Karpas-422 (cell line): ENCODE results near the gene FBXO2. TPM values are rescaled to one million over a fixed set of nuclear protein-coding genes. Genes with fewer than 3 reads are reported as not detected.

Experiments used
- DNase-seq: peaks from one replicate; pipeline ENCODE4 v3.0.0-alpha.2; 2015
- H2AFZ ChIP-seq: fragments of 200-600 bp; sonication (generic); 2 replicates; pipeline ENCODE4 v1.6.1; 2014; ENCODE audit warnings: antibody characterized with exemption, low read length, mixed read lengths
- H3K27ac ChIP-seq: fragments of 200-600 bp; sonication (generic); 2 replicates; pipeline ENCODE4 v1.5.1; 2014; ENCODE audit warnings: mild to moderate bottlenecking, low read length, moderate library complexity
- H3K27me3 ChIP-seq: fragments of 200-600 bp; sonication (generic); 2 replicates; pipeline ENCODE4 v1.6.1; 2014; ENCODE audit warnings: low read length, mixed read lengths
- H3K36me3 ChIP-seq: fragments of 200-600 bp; sonication (generic); 2 replicates; pipeline ENCODE4 v1.6.1; 2014; ENCODE audit warnings: low read length, mixed read lengths; ENCODE audit not compliant: insufficient read depth
- H3K4me1 ChIP-seq: fragments of 200-600 bp; sonication (generic); 2 replicates; pipeline ENCODE4 v1.6.1; 2014; ENCODE audit warnings: mild to moderate bottlenecking, low read length, mixed read lengths
- H3K4me2 ChIP-seq: fragments of 200-600 bp; sonication (generic); 2 replicates; pipeline ENCODE4 v1.6.1; 2014; ENCODE audit warnings: low read length, low read depth, mild to moderate bottlenecking; ENCODE audit not compliant: poor library complexity, severe bottlenecking
- H3K4me3 ChIP-seq: fragments of 200-600 bp; sonication (generic); 2 replicates; pipeline ENCODE4 v1.5.1; 2014; ENCODE audit warnings: mild to moderate bottlenecking, antibody characterized with exemption, low read length, mixed read lengths
- H3K79me2 ChIP-seq: fragments of 200-600 bp; sonication (generic); 2 replicates; pipeline ENCODE4 v1.6.1; 2014; ENCODE audit warnings: mild to moderate bottlenecking, low read length, mixed read lengths
- H3K9ac ChIP-seq: fragments of 200-600 bp; sonication (generic); 2 replicates; pipeline ENCODE4 v1.6.0; 2014; ENCODE audit warnings: low read length
- H3K9me2 ChIP-seq: fragments of 200-600 bp; sonication (generic), shearing (Covaris generic); replicated peaks from 2 replicates; pipeline ENCODE4 v1.6.0; 2014; ENCODE audit warnings: mild to moderate bottlenecking, low read length, moderate library complexity; ENCODE audit not compliant: insufficient read depth
- H3K9me3 ChIP-seq: fragments of 300-700, 200-600 bp; sonication (generic); 2 replicates; pipeline ENCODE4 v1.6.1; 2014; ENCODE audit warnings: low read length, mixed read lengths
- H4K20me1 ChIP-seq: fragments of 200-600 bp; sonication (generic); 2 replicates; pipeline ENCODE4 v1.6.1; 2014; ENCODE audit warnings: mild to moderate bottlenecking, antibody characterized with exemption, low read length, low read depth; ENCODE audit not compliant: insufficient read depth
- total RNA-seq: library from RNA; depleted of rRNA; stranded (reverse); fragments of >200 nt; shearing (Covaris generic); gene quantifications from 2 replicates; pipeline ENCODE4 v1.2.3, GENCODE V29; 2014; ENCODE audit warnings: low replicate concordance

FBXO2 gene
- total RNA-seq, 1 experiment from 2014 or later: not detected

GRCh38 chr1:11695861-11696260, 41.6 kb upstream of the FBXO2 start:
- DNase-seq: no peak
- Histone ChIP-seq H3K4me3 (no peak overlapping the region), H2AFZ (no peak overlapping the region), H3K4me1 (no peaks in the 10 kb centered on the region), H3K27me3 (no peaks in the 10 kb centered on the region), H3K9me3 (no peaks in the 10 kb centered on the region), H3K9me2 (no peaks in the 10 kb centered on the region), H3K79me2 (no peaks in the 10 kb centered on the region), H4K20me1 (no peaks in the 10 kb centered on the region), H3K4me2 (no peak overlapping the region), H3K9ac (no peak overlapping the region), H3K36me3 (no peaks in the 10 kb centered on the region), H3K27ac (no peak overlapping the region)

- no peaks in the 10 kb centered on the region for H3K36me3 ChIP-seq
- H3K9me2 ChIP-seq: no peaks in the 10 kb centered on the region
- no peaks in the 10 kb centered on the region for H3K4me1 ChIP-seq
- no peak overlapping the region for H3K27ac ChIP-seq
- no peak for DNase-seq
- no peaks in the 10 kb centered on the region for H3K79me2 ChIP-seq
- H3K9ac ChIP-seq: no peak overlapping the region
- H3K27me3 ChIP-seq: no peaks in the 10 kb centered on the region
- no peaks in the 10 kb centered on the region for H4K20me1 ChIP-seq
- no peak overlapping the region for H3K4me3 ChIP-seq
- H3K9me3 ChIP-seq: no peaks in the 10 kb centered on the region
- no peak overlapping the region for H2AFZ ChIP-seq
- no peak overlapping the region for H3K4me2 ChIP-seq
Observed at GRCh38 chr1:11693917-11694316, 39.7 kb upstream of the FBXO2 start.

GRCh38 chr1:11693024-11693590, 38.9 kb upstream of the FBXO2 start:
- Histone ChIP-seq H3K9ac (no peak overlapping the region), H4K20me1 (no peaks in the 10 kb centered on the region), H3K4me2 (no peak overlapping the region), H3K9me3 (no peaks in the 10 kb centered on the region), H3K4me3 (no peak overlapping the region), H3K4me1 (no peaks in the 10 kb centered on the region), H2AFZ (no peak overlapping the region), H3K27ac (no peak overlapping the region), H3K27me3 (no peaks in the 10 kb centered on the region), H3K36me3 (no peaks in the 10 kb centered on the region), H3K79me2 (no peaks in the 10 kb centered on the region), H3K9me2 (no peaks in the 10 kb centered on the region)
- DNase-seq: no peak

- Histone ChIP-seq H3K4me3 (no peak overlapping the region), H3K4me2 (no peak overlapping the region)
Observed at GRCh38 chr1:11691928-11692711, 37.9 kb upstream of the FBXO2 start.

GRCh38 chr1:11691302-11691914, 37.2 kb upstream of the FBXO2 start, which contains the start of gene DRAXIN:
Gene DRAXIN, plus strand, starts transcription at chr1:11691710. Its CDS starts 14,549 bp downstream, at chr1:11706259.
- Histone ChIP-seq H3K4me1 (no peaks in the 10 kb centered on the region), H3K36me3 (no peaks in the 10 kb centered on the region), H3K79me2 (no peaks in the 10 kb centered on the region), H2AFZ (no peak within 1 kb of the TSS), H3K27ac (no peak within 1 kb of the TSS), H3K9ac (no peak within 1 kb of the TSS), H3K4me2 (no peak within 1 kb of the TSS), H4K20me1 (no peaks in the 10 kb centered on the region), H3K4me3 (no peak within 1 kb of the TSS), H3K27me3 (no peaks in the 10 kb centered on the region), H3K9me3 (no peaks in the 10 kb centered on the region), H3K9me2 (no peaks in the 10 kb centered on the region)
- DNase-seq: no peak

More at GRCh38 chr1:11691928-11692711, 37.9 kb upstream of the FBXO2 start:
- DNase-seq: no peak
- H2AFZ ChIP-seq: no peak overlapping the region
- no peaks in the 10 kb centered on the region for H4K20me1 ChIP-seq
- no peaks in the 10 kb centered on the region for H3K36me3 ChIP-seq
- H3K4me1 ChIP-seq: no peaks in the 10 kb centered on the region
- no peaks in the 10 kb centered on the region for H3K9me3 ChIP-seq
- H3K27me3 ChIP-seq: no peaks in the 10 kb centered on the region
- H3K79me2 ChIP-seq: no peaks in the 10 kb centered on the region
- no peak overlapping the region for H3K9ac ChIP-seq
- no peaks in the 10 kb centered on the region for H3K9me2 ChIP-seq
- no peak overlapping the region for H3K27ac ChIP-seq

GRCh38 chr1:11690397-11691301, 36.4 kb upstream of the FBXO2 start:
- Histone ChIP-seq H4K20me1 (no peaks in the 10 kb centered on the region), H3K9ac (no peak overlapping the region), H3K27me3 (no peaks in the 10 kb centered on the region), H3K4me2 (no peak overlapping the region), H3K79me2 (no peaks in the 10 kb centered on the region), H3K9me2 (no peaks in the 10 kb centered on the region), H3K4me3 (no peak overlapping the region), H3K36me3 (no peaks in the 10 kb centered on the region), H3K27ac (no peak overlapping the region), H3K4me1 (no peaks in the 10 kb centered on the region), H3K9me3 (no peaks in the 10 kb centered on the region), H2AFZ (no peak overlapping the region)
- DNase-seq: no peak

GRCh38 chr1:11688506-11688905, 34.3 kb upstream of the FBXO2 start:
- no peaks in the 10 kb centered on the region for H3K27me3 ChIP-seq
- peaks cover 19% of the 10 kb centered on the region for H3K4me1 ChIP-seq

More at GRCh38 chr1:11688506-11688905, 34.3 kb upstream of the FBXO2 start:
- Histone ChIP-seq H3K4me3 (no peak overlapping the region), H3K27ac (no peak overlapping the region), H3K36me3 (no peaks in the 10 kb centered on the region), H3K9me2 (no peaks in the 10 kb centered on the region), H3K9me3 (no peaks in the 10 kb centered on the region), H3K4me2 (no peak overlapping the region), H3K9ac (no peak overlapping the region), H2AFZ (no peak overlapping the region), H3K79me2 (no peaks in the 10 kb centered on the region), H4K20me1 (no peaks in the 10 kb centered on the region)
- no peak for DNase-seq
